AG04449 (cell line): ENCODE measurements around the gene DENND5A.

Source experiments
- CTCF ChIA-PET: fragments of 350-600 bp; formaldehyde crosslinking; extraction: SDS; loops from one replicate; lab custom pipeline; 2021; ENCODE audit warnings: antibody characterized with exemption; lab: Yijun Ruan, JAX
- POLR2A ChIA-PET: fragments of 400-600, 350-600 bp; formaldehyde crosslinking; extraction: SDS; loops from one replicate; lab custom pipeline; 2020; ENCODE audit warnings: antibody characterized with exemption, inconsistent platforms; lab: Yijun Ruan, JAX
- DNase-seq: peaks from one replicate; pipeline ENCODE4 v3.0.0-alpha.2; 2010; ENCODE audit warnings: low read depth, low spot score
- H3K4me3 ChIP-seq: 2 replicates; pipeline ENCODE4 v1.5.1; 2011; ENCODE audit warnings: low read depth, mild to moderate bottlenecking, control low read depth, low read length
- TF ChIP-seq, protein P1 (sequence below): IDR thresholded peaks from one replicate; pipeline ENCODE4 v1.5.1; 2011; ENCODE audit warnings: mild to moderate bottlenecking, moderate library complexity, low read length, control low read depth, inconsistent platforms; ENCODE audit not compliant: insufficient read depth; ENCODE audit errors: missing control alignments

Gene DENND5A

DNA sequence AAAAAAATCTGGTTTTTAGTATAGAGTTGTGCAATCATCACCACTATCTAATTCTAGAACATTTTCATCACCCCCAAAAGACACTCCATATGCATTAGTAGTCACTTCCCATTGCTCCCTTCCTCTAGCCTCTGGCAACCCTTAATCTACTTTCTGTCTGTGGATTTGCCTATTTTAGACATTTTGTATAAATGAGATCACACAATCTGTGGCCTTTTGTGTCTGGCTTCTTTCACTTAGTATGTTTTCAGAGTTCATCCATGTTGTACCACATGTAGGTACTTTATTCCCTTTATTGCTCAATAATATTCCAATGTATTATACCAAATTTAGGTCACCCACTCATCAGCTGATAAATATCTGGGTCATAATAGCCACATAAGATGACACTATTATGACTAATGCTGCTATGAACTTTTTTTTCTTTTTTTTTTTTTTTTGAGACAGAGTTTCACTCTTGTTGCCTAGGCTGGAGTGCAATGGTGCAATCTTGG is 106.2 kb downstream of the DENND5A start:
- H3K4me3 ChIP-seq: no peak overlapping the region
- POLR2A ChIA-PET: no interaction called here

DNA sequence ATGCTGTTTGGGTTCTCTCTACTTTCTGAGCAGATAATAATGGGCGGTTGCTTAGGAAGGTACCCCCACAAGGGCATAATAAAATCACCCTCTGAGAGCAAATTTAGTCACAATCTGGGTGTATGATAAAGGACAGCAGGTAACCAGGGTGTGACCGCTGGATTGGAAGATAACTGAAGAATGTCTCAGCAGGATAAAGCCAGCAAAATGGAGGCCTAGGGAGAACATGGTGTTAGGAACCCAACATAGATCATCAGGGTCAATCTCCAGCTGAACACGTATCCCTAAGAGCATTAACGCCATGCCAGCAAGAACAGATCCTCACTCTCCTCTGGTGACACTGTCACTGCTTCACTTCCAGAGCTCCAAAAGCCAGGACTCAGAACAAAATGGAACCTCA is 109.2 kb downstream of the DENND5A start:
- POLR2A ChIA-PET: no interaction called here
- TF ChIP-seq, protein P1, sequence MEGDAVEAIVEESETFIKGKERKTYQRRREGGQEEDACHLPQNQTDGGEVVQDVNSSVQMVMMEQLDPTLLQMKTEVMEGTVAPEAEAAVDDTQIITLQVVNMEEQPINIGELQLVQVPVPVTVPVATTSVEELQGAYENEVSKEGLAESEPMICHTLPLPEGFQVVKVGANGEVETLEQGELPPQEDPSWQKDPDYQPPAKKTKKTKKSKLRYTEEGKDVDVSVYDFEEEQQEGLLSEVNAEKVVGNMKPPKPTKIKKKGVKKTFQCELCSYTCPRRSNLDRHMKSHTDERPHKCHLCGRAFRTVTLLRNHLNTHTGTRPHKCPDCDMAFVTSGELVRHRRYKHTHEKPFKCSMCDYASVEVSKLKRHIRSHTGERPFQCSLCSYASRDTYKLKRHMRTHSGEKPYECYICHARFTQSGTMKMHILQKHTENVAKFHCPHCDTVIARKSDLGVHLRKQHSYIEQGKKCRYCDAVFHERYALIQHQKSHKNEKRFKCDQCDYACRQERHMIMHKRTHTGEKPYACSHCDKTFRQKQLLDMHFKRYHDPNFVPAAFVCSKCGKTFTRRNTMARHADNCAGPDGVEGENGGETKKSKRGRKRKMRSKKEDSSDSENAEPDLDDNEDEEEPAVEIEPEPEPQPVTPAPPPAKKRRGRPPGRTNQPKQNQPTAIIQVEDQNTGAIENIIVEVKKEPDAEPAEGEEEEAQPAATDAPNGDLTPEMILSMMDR: no peak
- CTCF ChIA-PET: interaction anchor here (1.3 to 2.3 kb wide), 4 partner anchors 9 to 140 kb away, joined by 4 to 13 read pairs (median 6); no protein-coding TSS in a partner anchor
- DNase-seq: no peak
- no peak overlapping the region for H3K4me3 ChIP-seq

More for the DNA sequence above, 106.2 kb downstream of the DENND5A start:
- DNase-seq: no peak
- CTCF ChIA-PET: interaction anchor here (1.8 kb wide), 1 partner anchor 21 kb away, joined by 6 read pairs; no protein-coding TSS in a partner anchor
- TF ChIP-seq, protein P1: no peak

DNA sequence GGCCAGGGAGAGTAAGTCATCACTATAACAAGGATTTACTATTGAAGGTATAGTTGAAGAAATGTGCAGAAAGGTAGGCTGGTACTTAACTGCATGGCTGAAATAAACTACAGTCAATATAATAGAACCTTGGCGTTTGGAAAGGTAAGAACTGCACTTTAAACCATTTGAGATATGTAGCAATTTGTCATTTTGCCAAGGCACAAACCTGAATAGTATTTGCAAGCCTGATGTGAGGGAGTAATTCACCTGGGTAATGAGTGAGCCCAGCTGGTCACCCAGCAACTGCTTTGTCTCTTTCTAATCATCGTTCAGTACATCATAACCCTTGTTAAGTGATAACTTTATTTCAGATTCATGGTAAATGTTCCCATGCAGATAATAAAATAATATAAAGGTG is 111.5 kb downstream of the DENND5A start:
- POLR2A ChIA-PET: no interaction called here
- CTCF ChIA-PET: interaction anchor here (1.3 to 2.0 kb wide), 2 partner anchors 16 to 353 kb away, joined by 4 to 5 read pairs; no protein-coding TSS in a partner anchor
- TF ChIP-seq, protein P1: no peak
- no peak overlapping the region for H3K4me3 ChIP-seq
- no peak for DNase-seq

DNA sequence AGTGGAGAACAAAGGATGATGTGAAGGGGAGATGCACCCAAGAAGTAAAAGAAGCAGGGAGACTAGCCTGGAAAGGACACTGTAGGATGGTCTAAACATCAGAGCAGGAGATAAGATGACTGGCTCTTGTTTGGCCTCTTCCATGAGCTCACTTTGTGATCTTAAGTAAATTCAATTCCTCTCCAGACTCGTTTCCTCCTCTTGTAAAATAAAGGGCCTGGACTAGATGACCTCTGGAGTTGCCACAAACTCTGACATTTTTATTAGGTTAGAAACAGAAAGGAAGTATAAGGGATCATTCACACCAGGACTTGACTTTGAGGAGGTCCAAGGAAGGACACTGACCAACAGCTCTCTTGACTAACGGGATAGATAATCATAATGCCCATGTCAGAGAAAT is 113.5 kb downstream of the DENND5A start:
- POLR2A ChIA-PET: no interaction called here
- no peak overlapping the region for H3K4me3 ChIP-seq
- TF ChIP-seq, protein P1: no peak
- CTCF ChIA-PET: interaction anchor here (0.8 to 7.4 kb wide), 5 partner anchors 9 to 355 kb away, joined by 3 to 54 read pairs (median 5); no protein-coding TSS in a partner anchor
- DNase-seq: no peak

DNA sequence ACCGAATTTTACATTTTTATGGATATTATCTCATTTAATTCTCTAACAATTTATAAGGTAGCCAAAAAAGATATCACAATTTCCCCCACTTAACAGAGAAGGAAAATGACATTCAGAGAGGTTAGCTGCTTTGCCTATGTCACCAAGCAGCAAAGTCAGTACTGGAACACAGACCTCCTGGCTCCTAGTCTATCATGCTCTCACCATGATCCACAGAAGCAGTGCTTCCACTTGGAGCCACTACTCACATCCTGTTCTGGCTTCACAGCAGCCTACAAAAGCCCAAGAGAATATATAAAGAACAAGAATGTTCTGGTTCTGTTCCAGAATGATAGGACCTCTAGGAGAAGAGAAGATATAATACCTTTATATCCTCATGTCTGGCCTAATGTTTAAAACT is 114.2 kb downstream of the DENND5A start:
- no peak for DNase-seq
- ChIA-PET POLR2A (no interaction called here), CTCF (interaction anchor here (1.5 to 7.4 kb wide), 2 partner anchors 13 to 16 kb away, joined by 5 to 54 read pairs; no protein-coding TSS in a partner anchor)
- TF ChIP-seq, protein P1: no peak
- no peak overlapping the region for H3K4me3 ChIP-seq

DNA sequence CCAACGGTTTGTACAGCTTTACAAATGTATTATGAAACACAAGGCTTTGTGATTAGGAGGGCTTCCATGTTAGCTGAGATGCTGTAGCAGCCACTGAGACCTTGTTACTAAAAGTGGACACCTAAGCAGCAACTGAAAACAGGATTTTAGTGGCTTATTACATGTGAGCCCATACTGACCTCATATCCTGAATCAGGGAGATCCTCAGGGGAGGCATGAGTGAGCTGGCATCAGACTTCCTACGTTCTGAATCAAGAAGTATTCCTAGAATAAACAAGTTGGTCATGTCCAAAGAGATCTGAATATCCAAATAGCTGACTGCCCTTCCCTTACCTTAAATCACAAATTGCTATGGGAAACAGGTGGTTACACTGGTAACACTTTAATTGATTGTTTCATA is 114.6 kb downstream of the DENND5A start:
- POLR2A ChIA-PET: no interaction called here

More for the DNA sequence above, 114.6 kb downstream of the DENND5A start:
- DNase-seq: peak; percentile 72
- CTCF ChIA-PET: interaction anchor here (0.9 to 7.4 kb wide), 5 partner anchors 10 to 357 kb away, joined by 3 to 54 read pairs (median 4); no protein-coding TSS in a partner anchor
- no peak overlapping the region for H3K4me3 ChIP-seq
- TF ChIP-seq, protein P1: no peak
